Nephron progenitor cell (in vitro differentiated cells): Measurements from ENCODE around the gene TBRG1.

Experiments used
- DNase-seq: peaks from one replicate; pipeline ENCODE4 v3.0.0; 2021
- H3K27ac Mint-ChIP-seq: 2 replicates; pipeline ENCODE4 v1.8.0; 2021; ENCODE audit warnings: mild to moderate bottlenecking, moderate library complexity, mixed read lengths
- H3K27me3 Mint-ChIP-seq: 2 replicates; pipeline ENCODE4 v1.8.0; 2021; ENCODE audit warnings: mild to moderate bottlenecking, low read depth, mixed read lengths; ENCODE audit not compliant: poor library complexity
- H3K36me3 Mint-ChIP-seq: 2 replicates; pipeline ENCODE4 v1.8.0; 2021; ENCODE audit warnings: low read depth, mixed read lengths
- H3K4me1 Mint-ChIP-seq: 2 replicates; pipeline ENCODE4 v1.8.0; 2021; ENCODE audit warnings: mixed read lengths
- H3K4me3 Mint-ChIP-seq: 2 replicates; pipeline ENCODE4 v1.8.0; 2021; ENCODE audit warnings: mild to moderate bottlenecking, moderate library complexity, mixed read lengths
- H3K9me3 Mint-ChIP-seq: 2 replicates; pipeline ENCODE4 v1.8.0; 2021; ENCODE audit warnings: mild to moderate bottlenecking, moderate library complexity, mixed read lengths
- CTCF ChIP-seq: fragments of 200-600 bp; sonication (generic); IDR thresholded peaks from 2 replicates; pipeline ENCODE4 v1.5.0; 2021; ENCODE audit warnings: antibody characterized with exemption

Gene TBRG1

GRCh38 chr11:124658501-124658900 is 35.8 kb downstream of the TBRG1 start:
- Mint-ChIP-seq H3K27ac (peak overlapping the region; percentile 5), H3K4me1 (peaks cover 14% of the 10 kb centered on the region), H3K9me3 (no peaks in the 10 kb centered on the region), H3K27me3 (peaks cover 30% of the 10 kb centered on the region), H3K4me3 (no peak overlapping the region), H3K36me3 (no peaks in the 10 kb centered on the region)
- no peak for TF ChIP-seq CTCF
- DNase-seq = no peak

- no peak overlapping the region for H3K27ac Mint-ChIP-seq
- peaks cover 14% of the 10 kb centered on the region for H3K4me1 Mint-ChIP-seq
- peaks cover 28% of the 10 kb centered on the region for H3K27me3 Mint-ChIP-seq
- no peak for TF ChIP-seq CTCF
- H3K4me3 Mint-ChIP-seq = no peak overlapping the region
- DNase-seq = no peak
- H3K9me3 Mint-ChIP-seq = no peaks in the 10 kb centered on the region
- H3K36me3 Mint-ChIP-seq = no peaks in the 10 kb centered on the region
Observed at GRCh38 chr11:124658986-124659385, 36.3 kb downstream of the TBRG1 start.

- no peak overlapping the region for H3K27ac Mint-ChIP-seq
- TF ChIP-seq CTCF = no peak
- H3K27me3 Mint-ChIP-seq = peaks cover 26% of the 10 kb centered on the region
- no peak overlapping the region for H3K4me3 Mint-ChIP-seq
- DNase-seq = no peak
- no peaks in the 10 kb centered on the region for H3K9me3 Mint-ChIP-seq
- H3K36me3 Mint-ChIP-seq = no peaks in the 10 kb centered on the region
- H3K4me1 Mint-ChIP-seq = peaks cover 14% of the 10 kb centered on the region
Observed at GRCh38 chr11:124661553-124661952, 38.9 kb downstream of the TBRG1 start.

- H3K27me3 Mint-ChIP-seq = peaks cover 20% of the 10 kb centered on the region
- no peak overlapping the region for H3K4me3 Mint-ChIP-seq
- H3K27ac Mint-ChIP-seq = no peak overlapping the region
- no peak for DNase-seq
- H3K9me3 Mint-ChIP-seq = no peaks in the 10 kb centered on the region
- TF ChIP-seq CTCF = no peak
- no peaks in the 10 kb centered on the region for H3K36me3 Mint-ChIP-seq
- H3K4me1 Mint-ChIP-seq = peaks cover 10% of the 10 kb centered on the region
Observed at GRCh38 chr11:124662106-124662505, 39.4 kb downstream of the TBRG1 start.

GRCh38 chr11:124663861-124664260 is 41.2 kb downstream of the TBRG1 start:
- Mint-ChIP-seq H3K27ac (no peak overlapping the region), H3K4me3 (no peak overlapping the region), H3K36me3 (no peaks in the 10 kb centered on the region), H3K27me3 (peaks cover 17% of the 10 kb centered on the region), H3K4me1 (no peaks in the 10 kb centered on the region), H3K9me3 (no peaks in the 10 kb centered on the region)
- DNase-seq = no peak
- TF ChIP-seq CTCF = no peak

- Mint-ChIP-seq H3K27me3 (peaks cover 8% of the 10 kb centered on the region), H3K4me3 (no peak overlapping the region), H3K4me1 (no peaks in the 10 kb centered on the region), H3K36me3 (no peaks in the 10 kb centered on the region), H3K9me3 (no peaks in the 10 kb centered on the region), H3K27ac (no peak overlapping the region)
- TF ChIP-seq CTCF = no peak
- no peak for DNase-seq
Observed at GRCh38 chr11:124667601-124668000, 44.9 kb downstream of the TBRG1 start.
